SU-DHL-6 (cell line): ENCODE measurements around the gene THEM4.

ENCODE experiments used
- H2AFZ ChIP-seq: fragments of 200-600 bp; sonication (generic); 2 replicates; pipeline ENCODE4 v1.6.1; 2014; ENCODE audit warnings: low read depth, mild to moderate bottlenecking, moderate library complexity, mixed read lengths, antibody characterized with exemption, low read length; ENCODE audit not compliant: severe bottlenecking
- H3F3A ChIP-seq: fragments of 200-600 bp; shearing (Covaris generic); 2 replicates; pipeline ENCODE4 v1.6.0; 2016; ENCODE audit warnings: antibody characterized with exemption, mild to moderate bottlenecking; ENCODE audit not compliant: insufficient read depth
- H3K27ac ChIP-seq: fragments of 200-600 bp; sonication (generic); 2 replicates; pipeline ENCODE4 v1.5.1; 2016; ENCODE audit warnings: low read depth, mild to moderate bottlenecking, low read length, moderate library complexity, mixed read lengths
- H3K27me3 ChIP-seq: fragments of 200-600 bp; sonication (generic), shearing (Covaris generic); 2 replicates; pipeline ENCODE4 v1.6.0; 2014; ENCODE audit warnings: mild to moderate bottlenecking, low read length
- H3K36me3 ChIP-seq: fragments of 200-600 bp; sonication (generic); 2 replicates; pipeline ENCODE4 v1.6.1; 2014; ENCODE audit warnings: mild to moderate bottlenecking, low read length, mixed read lengths
- H3K4me2 ChIP-seq: fragments of 300-600, 200-600 bp; shearing (Covaris generic), sonication (generic); 2 replicates; pipeline ENCODE4 v1.6.0; 2014; ENCODE audit warnings: low read length, low read depth, mild to moderate bottlenecking; ENCODE audit not compliant: poor library complexity, severe bottlenecking
- H3K4me3 ChIP-seq: fragments of 200-600 bp; sonication (generic); 2 replicates; pipeline ENCODE4 v1.5.1; 2014; ENCODE audit warnings: antibody characterized with exemption, low read length, mild to moderate bottlenecking, mixed read lengths; ENCODE audit not compliant: insufficient read depth, poor library complexity, severe bottlenecking
- H3K79me2 ChIP-seq: fragments of 200-600 bp; sonication (generic); 2 replicates; pipeline ENCODE4 v1.6.1; 2014; ENCODE audit warnings: mild to moderate bottlenecking, low read length, moderate library complexity; ENCODE audit not compliant: insufficient read depth
- H3K9ac ChIP-seq: fragments of 200-600 bp; sonication (generic); 2 replicates; pipeline ENCODE4 v1.7.0; 2014; ENCODE audit warnings: mild to moderate bottlenecking, low read length
- H3K9me2 ChIP-seq: fragments of 200-600 bp; sonication (generic); replicated peaks from 2 replicates; pipeline ENCODE4 v1.6.1; 2014; ENCODE audit warnings: low read length; ENCODE audit not compliant: insufficient read depth
- H3K9me3 ChIP-seq: fragments of 200-600 bp; sonication (generic); 2 replicates; pipeline ENCODE4 v1.6.1; 2014; ENCODE audit warnings: low read length, mixed read lengths; ENCODE audit not compliant: insufficient read depth
- H4K20me1 ChIP-seq: fragments of 200-600 bp; sonication (generic); 2 replicates; pipeline ENCODE4 v1.6.1; 2014; ENCODE audit warnings: low read depth, mild to moderate bottlenecking, antibody characterized with exemption, low read length, moderate library complexity, mixed read lengths
- EZH2phosphoT487 ChIP-seq: fragments of 200-600 bp; sonication (generic), shearing (Covaris generic); conservative IDR thresholded peaks from 2 replicates; pipeline ENCODE4 v1.6.1; 2018; ENCODE audit warnings: mild to moderate bottlenecking, antibody characterized with exemption, low read length, moderate library complexity, mixed read lengths
- TF ChIP-seq, protein P1 (sequence below): fragments of 200-600 bp; sonication (generic); IDR thresholded peaks from one replicate; pipeline ENCODE4 v1.5.1; 2017; ENCODE audit warnings: antibody characterized with exemption, mild to moderate bottlenecking, low read length, moderate library complexity; ENCODE audit not compliant: insufficient read depth, poor library complexity, severe bottlenecking

THEM4 gene

DNA sequence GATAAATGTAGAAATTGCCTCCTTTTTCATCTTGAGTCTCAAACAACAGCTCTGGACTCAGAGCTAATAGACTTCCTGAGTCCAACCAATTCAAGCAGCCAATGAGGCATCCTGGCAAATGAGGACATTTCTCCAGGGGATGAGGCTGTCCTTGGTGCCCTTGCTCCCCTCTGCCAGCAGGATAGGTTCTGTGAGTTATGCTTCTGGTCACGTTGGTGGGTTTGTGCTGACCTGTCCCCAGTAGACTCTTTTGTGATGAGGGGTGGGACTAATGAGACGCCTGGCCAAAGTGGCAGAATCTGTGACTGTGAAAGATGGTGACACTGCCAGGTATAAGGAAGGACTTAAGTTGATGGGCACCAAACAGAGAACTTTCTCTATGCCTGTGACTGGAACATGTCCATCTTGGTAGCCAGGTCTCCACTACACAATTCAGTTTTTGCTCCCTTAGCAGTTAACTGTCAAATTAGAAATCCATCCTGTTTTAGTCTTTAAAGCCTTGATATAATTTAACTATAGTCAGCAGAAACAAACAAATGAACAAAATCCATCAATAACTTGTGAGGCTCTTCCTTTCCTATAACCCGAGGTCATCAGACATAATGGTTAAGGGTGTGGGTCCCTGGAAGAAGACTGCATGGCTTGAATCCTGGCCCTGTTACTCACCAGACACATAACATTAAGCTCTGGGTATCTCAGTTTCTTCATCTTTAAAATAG lies 35.7 kb upstream of the THEM4 start:
- Histone ChIP-seq H3K4me3 (no peak overlapping the region), H3K27ac (peak overlapping the region; percentile 43; the same call in 1 of the 2 replicates), H3K36me3 (no peaks in the 10 kb centered on the region), H4K20me1 (no peaks in the 10 kb centered on the region), H3K9me2 (no peaks in the 10 kb centered on the region), H2AFZ (peak overlapping the region; percentile 13), H3K9me3 (no peaks in the 10 kb centered on the region), H3K27me3 (no peaks in the 10 kb centered on the region), H3K9ac (0 out of 2 replicates have a peak overlapping the region, but pooled peaks have one; percentile 10), H3K4me2 (peak overlapping the region; percentile 41), H3K79me2 (no peaks in the 10 kb centered on the region), H3F3A (no peaks in the 10 kb centered on the region)
- no peak for TF ChIP-seq EZH2phosphoT487
- TF ChIP-seq, protein P1, sequence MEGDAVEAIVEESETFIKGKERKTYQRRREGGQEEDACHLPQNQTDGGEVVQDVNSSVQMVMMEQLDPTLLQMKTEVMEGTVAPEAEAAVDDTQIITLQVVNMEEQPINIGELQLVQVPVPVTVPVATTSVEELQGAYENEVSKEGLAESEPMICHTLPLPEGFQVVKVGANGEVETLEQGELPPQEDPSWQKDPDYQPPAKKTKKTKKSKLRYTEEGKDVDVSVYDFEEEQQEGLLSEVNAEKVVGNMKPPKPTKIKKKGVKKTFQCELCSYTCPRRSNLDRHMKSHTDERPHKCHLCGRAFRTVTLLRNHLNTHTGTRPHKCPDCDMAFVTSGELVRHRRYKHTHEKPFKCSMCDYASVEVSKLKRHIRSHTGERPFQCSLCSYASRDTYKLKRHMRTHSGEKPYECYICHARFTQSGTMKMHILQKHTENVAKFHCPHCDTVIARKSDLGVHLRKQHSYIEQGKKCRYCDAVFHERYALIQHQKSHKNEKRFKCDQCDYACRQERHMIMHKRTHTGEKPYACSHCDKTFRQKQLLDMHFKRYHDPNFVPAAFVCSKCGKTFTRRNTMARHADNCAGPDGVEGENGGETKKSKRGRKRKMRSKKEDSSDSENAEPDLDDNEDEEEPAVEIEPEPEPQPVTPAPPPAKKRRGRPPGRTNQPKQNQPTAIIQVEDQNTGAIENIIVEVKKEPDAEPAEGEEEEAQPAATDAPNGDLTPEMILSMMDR: no peak

DNA sequence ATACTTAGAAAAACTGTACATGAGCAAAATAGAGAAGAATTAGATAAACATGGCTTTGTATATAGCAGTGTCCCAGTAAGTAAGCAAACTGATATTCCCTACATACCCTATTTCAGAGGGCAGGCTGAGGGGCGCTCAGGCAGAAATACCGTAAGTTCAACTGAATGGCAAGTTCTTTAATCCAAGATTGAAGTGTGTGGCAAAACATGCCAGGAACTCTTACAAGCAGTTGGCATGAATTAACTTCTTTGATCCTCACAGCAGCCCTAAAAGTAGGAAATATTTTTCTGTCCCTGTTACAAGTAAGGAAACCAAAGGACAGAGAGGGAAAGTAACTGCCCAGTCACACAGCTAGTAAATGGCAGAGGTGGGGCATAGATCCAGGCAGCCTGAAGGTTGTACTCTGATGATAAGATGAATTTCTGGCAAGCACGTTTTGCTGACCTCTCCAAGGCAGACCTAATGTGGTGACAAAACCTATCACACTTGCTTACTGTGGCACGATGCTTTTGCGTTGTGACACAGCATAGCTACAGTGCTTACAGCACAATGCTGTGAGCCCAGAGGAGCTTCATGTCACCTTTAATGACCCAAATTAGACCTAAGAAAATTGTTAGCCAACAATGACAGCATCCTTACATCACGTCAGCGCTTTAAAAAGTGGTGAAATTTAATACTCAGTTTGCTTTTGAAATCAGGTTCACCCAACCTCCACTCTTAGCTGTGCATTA lies 35.0 kb upstream of the THEM4 start:
- no peaks in the 10 kb centered on the region for H3K27me3 ChIP-seq
- H3K4me2 ChIP-seq: no peak overlapping the region
- no peaks in the 10 kb centered on the region for H3K79me2 ChIP-seq
- H3K9me2 ChIP-seq: no peaks in the 10 kb centered on the region
- H3K9ac ChIP-seq: no peak overlapping the region
- no peaks in the 10 kb centered on the region for H3K9me3 ChIP-seq
- H3F3A ChIP-seq: no peaks in the 10 kb centered on the region
- no peak overlapping the region for H2AFZ ChIP-seq
- H3K27ac ChIP-seq: no peak overlapping the region
- H4K20me1 ChIP-seq: no peaks in the 10 kb centered on the region
- no peaks in the 10 kb centered on the region for H3K36me3 ChIP-seq
- no peak overlapping the region for H3K4me3 ChIP-seq
- TF ChIP-seq, protein P1: no peak
- no peak for TF ChIP-seq EZH2phosphoT487

DNA sequence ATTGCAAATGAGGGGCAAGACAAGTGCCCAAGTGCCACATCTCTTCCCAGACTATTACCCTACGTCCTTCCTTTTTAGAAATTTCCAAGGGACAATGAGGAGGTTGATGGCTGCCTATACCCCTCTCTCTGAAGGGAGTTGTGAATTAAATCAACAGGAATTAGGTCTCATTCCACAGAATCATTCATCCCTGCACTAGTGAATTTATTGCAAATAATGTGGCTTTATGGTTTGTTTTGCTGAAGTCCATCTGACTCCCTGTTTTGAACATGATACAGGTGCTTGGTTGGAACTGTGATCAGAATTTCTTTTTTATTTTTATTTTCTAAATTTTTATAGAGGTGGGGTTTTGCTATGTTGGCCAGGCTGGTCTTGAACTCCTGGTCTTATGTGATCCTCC lies 34.3 kb upstream of the THEM4 start:
- no peak for TF ChIP-seq EZH2phosphoT487
- TF ChIP-seq, protein P1: no peak
- Histone ChIP-seq H4K20me1 (no peaks in the 10 kb centered on the region), H3K27ac (no peak overlapping the region), H3K9ac (no peak overlapping the region), H3K9me3 (no peaks in the 10 kb centered on the region), H3K9me2 (no peaks in the 10 kb centered on the region), H3K79me2 (no peaks in the 10 kb centered on the region), H3K4me2 (no peak overlapping the region), H3K4me3 (no peak overlapping the region), H3K27me3 (no peaks in the 10 kb centered on the region), H2AFZ (no peak overlapping the region), H3K36me3 (no peaks in the 10 kb centered on the region), H3F3A (no peaks in the 10 kb centered on the region)
